Skeletal muscle satellite cell (primary cell): ENCODE measurements around the gene SCGB1D1.

Source experiments
- H3K27me3 ChIP-seq: 2 replicates; pipeline ENCODE4 v1.7.0; 2013; ENCODE audit warnings: low read length; ENCODE audit not compliant: control insufficient read depth, insufficient read depth
- H3K36me3 ChIP-seq: 2 replicates; pipeline ENCODE4 v1.7.0; 2013; ENCODE audit warnings: mild to moderate bottlenecking, control low read depth, low read length; ENCODE audit not compliant: insufficient read depth
- H3K4me1 ChIP-seq: 2 replicates; pipeline ENCODE4 v1.7.0; 2013; ENCODE audit warnings: low read length; ENCODE audit not compliant: control insufficient read depth, insufficient read depth
- H3K4me2 ChIP-seq: 2 replicates; pipeline ENCODE4 v1.7.0; 2013; ENCODE audit warnings: mild to moderate bottlenecking, low read length
- H3K4me3 ChIP-seq: 2 replicates; pipeline ENCODE4 v1.7.0; 2013; ENCODE audit warnings: low read length
- H3K9ac ChIP-seq: 2 replicates; pipeline ENCODE4 v1.7.0; 2013; ENCODE audit warnings: mild to moderate bottlenecking, low read depth, low read length, moderate library complexity
- H3K9me3 ChIP-seq: replicated peaks from 2 replicates; pipeline ENCODE4 v1.7.0; 2013; ENCODE audit warnings: mild to moderate bottlenecking, control low read depth, low read length

SCGB1D1 gene

GRCh38 chr11:62148271-62148980 is 41.6 kb upstream of the SCGB1D1 start:
- Histone ChIP-seq H3K9ac (no peak overlapping the region), H3K36me3 (peaks cover 69% of the 10 kb centered on the region), H3K27me3 (no peaks in the 10 kb centered on the region), H3K4me2 (no peak overlapping the region), H3K9me3 (no peaks in the 10 kb centered on the region), H3K4me1 (no peaks in the 10 kb centered on the region), H3K4me3 (no peak overlapping the region)

- no peak overlapping the region for H3K9ac ChIP-seq
- H3K4me3 ChIP-seq, result no peak overlapping the region
- no peaks in the 10 kb centered on the region for H3K4me1 ChIP-seq
- H3K4me2 ChIP-seq, result no peak overlapping the region
- H3K9me3 ChIP-seq, result no peaks in the 10 kb centered on the region
- no peaks in the 10 kb centered on the region for H3K27me3 ChIP-seq
- peaks cover 62% of the 10 kb centered on the region for H3K36me3 ChIP-seq
These were observed 39.8 kb upstream of the SCGB1D1 start for GRCh38 chr11:62149986-62150886.

- Histone ChIP-seq H3K4me3 (no peak overlapping the region), H3K27me3 (no peaks in the 10 kb centered on the region), H3K36me3 (peaks cover 53% of the 10 kb centered on the region), H3K9me3 (no peaks in the 10 kb centered on the region), H3K9ac (no peak overlapping the region), H3K4me1 (no peaks in the 10 kb centered on the region), H3K4me2 (no peak overlapping the region)
These were observed 38.9 kb upstream of the SCGB1D1 start for GRCh38 chr11:62150887-62151736.

- no peaks in the 10 kb centered on the region for H3K27me3 ChIP-seq
- H3K4me1 ChIP-seq, result no peaks in the 10 kb centered on the region
- peaks cover 51% of the 10 kb centered on the region for H3K36me3 ChIP-seq
- no peak overlapping the region for H3K4me2 ChIP-seq
- no peaks in the 10 kb centered on the region for H3K9me3 ChIP-seq
- H3K4me3 ChIP-seq, result no peak overlapping the region
- no peak overlapping the region for H3K9ac ChIP-seq
These were observed 38.3 kb upstream of the SCGB1D1 start for GRCh38 chr11:62151737-62152102.

GRCh38 chr11:62152245-62153086 is 37.5 kb upstream of the SCGB1D1 start:
- Histone ChIP-seq H3K9ac (no peak overlapping the region), H3K4me2 (no peak overlapping the region), H3K4me3 (no peak overlapping the region), H3K27me3 (no peaks in the 10 kb centered on the region), H3K36me3 (peaks cover 46% of the 10 kb centered on the region), H3K4me1 (no peaks in the 10 kb centered on the region), H3K9me3 (no peaks in the 10 kb centered on the region)

- Histone ChIP-seq H3K9ac (no peak overlapping the region), H3K4me1 (no peaks in the 10 kb centered on the region), H3K36me3 (peaks cover 41% of the 10 kb centered on the region), H3K27me3 (no peaks in the 10 kb centered on the region), H3K4me2 (no peak overlapping the region), H3K9me3 (no peaks in the 10 kb centered on the region), H3K4me3 (no peak overlapping the region)
These were observed 37.0 kb upstream of the SCGB1D1 start for GRCh38 chr11:62153087-62153395.

GRCh38 chr11:62153617-62154016 is 36.4 kb upstream of the SCGB1D1 start:
- peaks cover 40% of the 10 kb centered on the region for H3K36me3 ChIP-seq
- no peaks in the 10 kb centered on the region for H3K9me3 ChIP-seq
- no peak overlapping the region for H3K4me2 ChIP-seq
- H3K4me3 ChIP-seq, result no peak overlapping the region
- H3K4me1 ChIP-seq, result no peaks in the 10 kb centered on the region
- no peak overlapping the region for H3K9ac ChIP-seq
- H3K27me3 ChIP-seq, result no peaks in the 10 kb centered on the region

GRCh38 chr11:62157603-62158002 is 32.4 kb upstream of the SCGB1D1 start:
- no peak overlapping the region for H3K4me3 ChIP-seq
- H3K4me2 ChIP-seq, result no peak overlapping the region
- no peaks in the 10 kb centered on the region for H3K9me3 ChIP-seq
- no peaks in the 10 kb centered on the region for H3K27me3 ChIP-seq
- no peak overlapping the region for H3K9ac ChIP-seq
- no peaks in the 10 kb centered on the region for H3K4me1 ChIP-seq
- peaks cover 6% of the 10 kb centered on the region for H3K36me3 ChIP-seq

GRCh38 chr11:62166371-62166770 is 23.6 kb upstream of the SCGB1D1 start:
- Histone ChIP-seq H3K4me2 (no peak overlapping the region), H3K27me3 (peaks cover 52% of the 10 kb centered on the region), H3K4me1 (peaks cover 5% of the 10 kb centered on the region), H3K36me3 (no peaks in the 10 kb centered on the region), H3K9ac (no peak overlapping the region), H3K4me3 (no peak overlapping the region), H3K9me3 (no peaks in the 10 kb centered on the region)

GRCh38 chr11:62169448-62169847 is 20.6 kb upstream of the SCGB1D1 start:
- Histone ChIP-seq H3K9ac (no peak overlapping the region), H3K27me3 (peaks cover 62% of the 10 kb centered on the region), H3K4me3 (no peak overlapping the region), H3K4me1 (peaks cover 5% of the 10 kb centered on the region), H3K9me3 (no peaks in the 10 kb centered on the region), H3K4me2 (no peak overlapping the region), H3K36me3 (no peaks in the 10 kb centered on the region)

GRCh38 chr11:62169935-62170334 is 20.1 kb upstream of the SCGB1D1 start:
- H3K4me1 ChIP-seq, result peaks cover 5% of the 10 kb centered on the region
- no peaks in the 10 kb centered on the region for H3K9me3 ChIP-seq

More at GRCh38 chr11:62169935-62170334, 20.1 kb upstream of the SCGB1D1 start:
- Histone ChIP-seq H3K36me3 (no peaks in the 10 kb centered on the region), H3K4me3 (no peak overlapping the region), H3K27me3 (peaks cover 62% of the 10 kb centered on the region), H3K9ac (no peak overlapping the region), H3K4me2 (no peak overlapping the region)
